ENCODE data around the gene RBM18.
A peak's percentile ranks its signal among the peaks of the same experiment; 100 is the strongest.

RBM18 gene

GRCh38 chr9:122264360-122265148 is at the start of gene RBM18, which contains the start of gene MRRF:
Gene RBM18 (minus strand): TSS chr9:122264840. CDS start chr9:122261492, 3,348 bp downstream.
Gene MRRF (plus strand): TSS chr9:122264882. CDS start chr9:122270892, 6,010 bp downstream.
- DNase-seq, result peak; percentile 88

- no peak for DNase-seq
These were observed 49.5 kb upstream of the RBM18 start for GRCh38 chr9:122314165-122314564.

- no peak for DNase-seq
These were observed 45.2 kb upstream of the RBM18 start for GRCh38 chr9:122309861-122310260.

- no peak for DNase-seq
These were observed 43.3 kb upstream of the RBM18 start for GRCh38 chr9:122307925-122308324.

GRCh38 chr9:122307061-122307460 is 42.4 kb upstream of the RBM18 start:
- no peak for DNase-seq

GRCh38 chr9:122302237-122303093 is 37.8 kb upstream of the RBM18 start:
- no peak for DNase-seq

GRCh38 chr9:122297512-122297911 is 32.9 kb upstream of the RBM18 start:
- no peak for DNase-seq

GRCh38 chr9:122294531-122294930 is 29.9 kb upstream of the RBM18 start:
- no peak for DNase-seq

GRCh38 chr9:122291458-122291857 is 26.8 kb upstream of the RBM18 start:
- DNase-seq, result no peak

GRCh38 chr9:122287214-122287720 is 22.6 kb upstream of the RBM18 start:
- no peak for DNase-seq

GRCh38 chr9:122286764-122287163 is 22.1 kb upstream of the RBM18 start:
- no peak for DNase-seq

- DNase-seq, result no peak
These were observed 16.7 kb upstream of the RBM18 start for GRCh38 chr9:122281368-122281767.

GRCh38 chr9:122277285-122277897 is 12.8 kb upstream of the RBM18 start:
- DNase-seq, result no peak

- DNase-seq, result no peak
These were observed 11.5 kb upstream of the RBM18 start for GRCh38 chr9:122276096-122276495.

GRCh38 chr9:122274055-122274454 is 9.4 kb upstream of the RBM18 start:
- DNase-seq, result no peak

GRCh38 chr9:122268041-122268814 is 3.6 kb upstream of the RBM18 start:
- no peak for DNase-seq

- DNase-seq, result peak; percentile 7
These were observed 692 bp upstream of the RBM18 start for GRCh38 chr9:122265149-122265915.

- DNase-seq, result no peak
These were observed 816 bp downstream of the RBM18 start for GRCh38 chr9:122263699-122264349.

GRCh38 chr9:122262073-122262472 is 2.6 kb downstream of the RBM18 start:
- no peak for DNase-seq

- DNase-seq, result no peak
These were observed 3.2 kb downstream of the RBM18 start for GRCh38 chr9:122261469-122261881.

- no peak for DNase-seq
These were observed 5.7 kb downstream of the RBM18 start for GRCh38 chr9:122258886-122259415.

Measured in stimulated activated CD4-positive, alpha-beta T cell treated with anti-CD3 and anti-CD28 coated beads, Interleukin-12 subunit alpha, Interleukin-12 subunit beta, amount 100 ng/mL, for 4 hours (primary cell).